HepG2 (cell line): Measurements from ENCODE around the gene A1CF.

Source experiments
- BRCA1 ChIP-seq: sonication (generic); formaldehyde crosslinking; IDR thresholded peaks from 2 replicates; pipeline ENCODE4 v1.4.0; 2020; ENCODE audit warnings: missing genetic modification reagents
- CBX5 ChIP-seq: sonication (generic); formaldehyde crosslinking; IDR thresholded peaks from 2 replicates; pipeline ENCODE4 v1.4.0; 2020; ENCODE audit warnings: missing genetic modification reagents, borderline replicate concordance
- CEBPB ChIP-seq: IDR thresholded peaks from 2 replicates; pipeline ENCODE4 v1.6.1; 2011; ENCODE audit warnings: low read depth, low read length, improper control_type of control experiment, borderline replicate concordance
- CTCF ChIP-seq: sonication (generic); formaldehyde crosslinking; IDR thresholded peaks from 2 replicates; pipeline ENCODE4 v1.5.0; 2020; ENCODE audit warnings: mild to moderate bottlenecking, missing genetic modification reagents, moderate library complexity
- DR1 ChIP-seq: sonication (generic); formaldehyde crosslinking; IDR thresholded peaks from 2 replicates; pipeline ENCODE4 v1.8.0; 2021; ENCODE audit warnings: mild to moderate bottlenecking, missing genetic modification reagents, inconsistent platforms
- HMG20A ChIP-seq: IDR thresholded peaks from 2 replicates; pipeline ENCODE4 v1.6.1; 2016; ENCODE audit warnings: borderline replicate concordance
- MNT ChIP-seq: fragments of 450-650 bp; IDR thresholded peaks from 2 replicates; pipeline ENCODE4 v1.6.1; 2016
- RAD21 ChIP-seq: fragments of 450-650 bp; formaldehyde crosslinking; IDR thresholded peaks from 2 replicates; pipeline ENCODE4 v1.5.0; 2020; ENCODE audit warnings: mild to moderate bottlenecking
- TAF1 ChIP-seq: sonication (generic); formaldehyde crosslinking; IDR thresholded peaks from 2 replicates; pipeline ENCODE4 v1.4.0; 2020; ENCODE audit warnings: missing genetic modification reagents
- TF ChIP-seq, protein P1 (sequence below): sonication (generic); formaldehyde crosslinking; IDR thresholded peaks from 2 replicates; pipeline ENCODE4 v1.4.0; 2020; ENCODE audit warnings: missing genetic modification reagents, borderline replicate concordance
- TF ChIP-seq, protein P2 (sequence below): sonication (generic); formaldehyde crosslinking; IDR thresholded peaks from 2 replicates; pipeline ENCODE4 v1.4.0; 2020; ENCODE audit warnings: missing genetic modification reagents

DNA sequence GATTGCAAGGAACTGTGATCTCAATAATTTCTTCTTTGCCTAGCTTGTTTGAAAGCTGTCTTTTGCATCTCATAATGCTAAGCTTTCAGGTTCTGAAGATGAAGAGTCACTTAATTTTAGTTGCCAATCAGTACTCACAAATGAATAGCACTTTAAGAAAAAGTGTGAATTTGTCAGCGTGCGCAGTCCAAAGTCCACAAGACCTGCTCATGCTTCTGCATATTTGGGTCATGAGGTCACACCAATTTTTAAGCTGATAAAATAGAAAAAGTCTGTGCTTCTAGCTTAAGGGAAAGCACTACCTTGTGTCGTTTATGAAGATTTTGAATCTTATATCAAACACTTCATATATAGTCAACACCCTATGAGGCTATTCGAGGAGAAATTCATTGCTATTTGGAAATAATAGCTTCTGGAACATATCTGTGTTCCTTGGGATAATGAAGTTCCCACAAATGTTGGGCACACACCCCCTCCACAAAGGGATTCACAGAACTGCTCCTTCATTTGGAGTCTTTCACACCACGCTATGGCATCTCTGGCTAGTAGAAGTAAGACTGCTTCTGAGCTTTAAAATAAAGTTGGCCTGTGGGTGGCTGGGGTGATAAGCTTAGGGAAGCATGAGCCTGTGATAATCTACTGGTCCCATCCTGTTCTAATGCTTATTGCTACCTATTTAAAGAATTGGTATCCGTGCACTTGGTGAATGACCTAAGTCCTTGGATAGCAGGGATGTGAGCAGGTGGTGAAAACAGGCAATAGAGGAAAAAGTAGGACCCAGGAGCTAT, 33.3 kb downstream of the A1CF start:
- TF ChIP-seq MNT = no peak
- no peak for TF ChIP-seq CTCF (CRISPR knock-in tag)
- TF ChIP-seq, protein P1, sequence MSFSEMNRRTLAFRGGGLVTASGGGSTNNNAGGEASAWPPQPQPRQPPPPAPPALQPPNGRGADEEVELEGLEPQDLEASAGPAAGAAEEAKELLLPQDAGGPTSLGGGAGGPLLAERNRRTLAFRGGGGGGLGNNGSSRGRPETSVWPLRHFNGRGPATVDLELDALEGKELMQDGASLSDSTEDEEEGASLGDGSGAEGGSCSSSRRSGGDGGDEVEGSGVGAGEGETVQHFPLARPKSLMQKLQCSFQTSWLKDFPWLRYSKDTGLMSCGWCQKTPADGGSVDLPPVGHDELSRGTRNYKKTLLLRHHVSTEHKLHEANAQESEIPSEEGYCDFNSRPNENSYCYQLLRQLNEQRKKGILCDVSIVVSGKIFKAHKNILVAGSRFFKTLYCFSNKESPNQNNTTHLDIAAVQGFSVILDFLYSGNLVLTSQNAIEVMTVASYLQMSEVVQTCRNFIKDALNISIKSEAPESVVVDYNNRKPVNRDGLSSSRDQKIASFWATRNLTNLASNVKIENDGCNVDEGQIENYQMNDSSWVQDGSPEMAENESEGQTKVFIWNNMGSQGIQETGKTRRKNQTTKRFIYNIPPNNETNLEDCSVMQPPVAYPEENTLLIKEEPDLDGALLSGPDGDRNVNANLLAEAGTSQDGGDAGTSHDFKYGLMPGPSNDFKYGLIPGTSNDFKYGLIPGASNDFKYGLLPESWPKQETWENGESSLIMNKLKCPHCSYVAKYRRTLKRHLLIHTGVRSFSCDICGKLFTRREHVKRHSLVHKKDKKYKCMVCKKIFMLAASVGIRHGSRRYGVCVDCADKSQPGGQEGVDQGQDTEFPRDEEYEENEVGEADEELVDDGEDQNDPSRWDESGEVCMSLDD (CRISPR knock-in tag) = no peak
- no peak for TF ChIP-seq CEBPB
- no peak for TF ChIP-seq TAF1
- no peak for TF ChIP-seq CBX5 (CRISPR knock-in tag)
- TF ChIP-seq RAD21 (CRISPR knock-in tag) = no peak
- TF ChIP-seq, protein P2, sequence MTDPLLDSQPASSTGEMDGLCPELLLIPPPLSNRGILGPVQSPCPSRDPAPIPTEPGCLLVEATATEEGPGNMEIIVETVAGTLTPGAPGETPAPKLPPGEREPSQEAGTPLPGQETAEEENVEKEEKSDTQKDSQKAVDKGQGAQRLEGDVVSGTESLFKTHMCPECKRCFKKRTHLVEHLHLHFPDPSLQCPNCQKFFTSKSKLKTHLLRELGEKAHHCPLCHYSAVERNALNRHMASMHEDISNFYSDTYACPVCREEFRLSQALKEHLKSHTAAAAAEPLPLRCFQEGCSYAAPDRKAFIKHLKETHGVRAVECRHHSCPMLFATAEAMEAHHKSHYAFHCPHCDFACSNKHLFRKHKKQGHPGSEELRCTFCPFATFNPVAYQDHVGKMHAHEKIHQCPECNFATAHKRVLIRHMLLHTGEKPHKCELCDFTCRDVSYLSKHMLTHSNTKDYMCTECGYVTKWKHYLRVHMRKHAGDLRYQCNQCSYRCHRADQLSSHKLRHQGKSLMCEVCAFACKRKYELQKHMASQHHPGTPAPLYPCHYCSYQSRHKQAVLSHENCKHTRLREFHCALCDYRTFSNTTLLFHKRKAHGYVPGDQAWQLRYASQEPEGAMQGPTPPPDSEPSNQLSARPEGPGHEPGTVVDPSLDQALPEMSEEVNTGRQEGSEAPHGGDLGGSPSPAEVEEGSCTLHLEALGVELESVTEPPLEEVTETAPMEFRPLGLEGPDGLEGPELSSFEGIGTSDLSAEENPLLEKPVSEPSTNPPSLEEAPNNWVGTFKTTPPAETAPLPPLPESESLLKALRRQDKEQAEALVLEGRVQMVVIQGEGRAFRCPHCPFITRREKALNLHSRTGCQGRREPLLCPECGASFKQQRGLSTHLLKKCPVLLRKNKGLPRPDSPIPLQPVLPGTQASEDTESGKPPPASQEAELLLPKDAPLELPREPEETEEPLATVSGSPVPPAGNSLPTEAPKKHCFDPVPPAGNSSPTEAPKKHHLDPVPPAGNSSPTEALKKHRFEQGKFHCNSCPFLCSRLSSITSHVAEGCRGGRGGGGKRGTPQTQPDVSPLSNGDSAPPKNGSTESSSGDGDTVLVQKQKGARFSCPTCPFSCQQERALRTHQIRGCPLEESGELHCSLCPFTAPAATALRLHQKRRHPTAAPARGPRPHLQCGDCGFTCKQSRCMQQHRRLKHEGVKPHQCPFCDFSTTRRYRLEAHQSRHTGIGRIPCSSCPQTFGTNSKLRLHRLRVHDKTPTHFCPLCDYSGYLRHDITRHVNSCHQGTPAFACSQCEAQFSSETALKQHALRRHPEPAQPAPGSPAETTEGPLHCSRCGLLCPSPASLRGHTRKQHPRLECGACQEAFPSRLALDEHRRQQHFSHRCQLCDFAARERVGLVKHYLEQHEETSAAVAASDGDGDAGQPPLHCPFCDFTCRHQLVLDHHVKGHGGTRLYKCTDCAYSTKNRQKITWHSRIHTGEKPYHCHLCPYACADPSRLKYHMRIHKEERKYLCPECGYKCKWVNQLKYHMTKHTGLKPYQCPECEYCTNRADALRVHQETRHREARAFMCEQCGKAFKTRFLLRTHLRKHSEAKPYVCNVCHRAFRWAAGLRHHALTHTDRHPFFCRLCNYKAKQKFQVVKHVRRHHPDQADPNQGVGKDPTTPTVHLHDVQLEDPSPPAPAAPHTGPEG = no peak
- no peak for TF ChIP-seq DR1 (CRISPR knock-in tag)
- no peak for TF ChIP-seq HMG20A (CRISPR knock-in tag)
- no peak for TF ChIP-seq BRCA1 (CRISPR knock-in tag)
